Naive thymus-derived CD8-positive, alpha-beta T cell (primary cell): ENCODE data around the gene TBC1D3I. TPM values are rescaled to one million over a fixed set of nuclear protein-coding genes. Genes with fewer than 3 reads are reported as not detected.

Experiments
- polyA plus RNA-seq, 3 donors: library from polyadenylated mRNA; unstranded; fragments of 300-500 nt; fragmentation: Illumina TruSeq; gene quantifications; one replicate each; pipeline ENCODE4 v1.2.3, GENCODE V29; 2021
- total RNA-seq, 8 experiments: library from RNA in 2 of 8; stranded (reverse) in 2 of 8; gene quantifications; one replicate each; pipeline ENCODE4 v1.2.3 and lab custom pipeline; 2021 to 2026

TBC1D3I gene
- total and polyA plus RNA-seq, 5 experiments from 2014 or later = 0.09 to 1.4 (median 0.47) TPM; not detected in 2

Other genes with a start within 250 kb of the TBC1D3I start
- not detected for gene CCL23, start 246.6 kb downstream of the TBC1D3I start, total RNA-seq
- gene CCL23, start 246.6 kb downstream of the TBC1D3I start, polyA plus RNA-seq = not detected
- gene CCL18, start 200.3 kb downstream of the TBC1D3I start, total RNA-seq = not detected
- not detected for gene CCL18, start 200.3 kb downstream of the TBC1D3I start, polyA plus RNA-seq
- 1 to 10 TPM; 1.6 to 2.6 TPM for gene CCL3, start 174.4 kb downstream of the TBC1D3I start, total RNA-seq
- gene CCL3, start 174.4 kb downstream of the TBC1D3I start, polyA plus RNA-seq = 10 to 100 TPM in 1 of 3 donors, not detected in 2; 10.9 TPM
- 1 to 10 TPM; 2.9 to 4.3 TPM for gene CCL4, start 160.7 kb downstream of the TBC1D3I start, total RNA-seq
- gene CCL4, start 160.7 kb downstream of the TBC1D3I start, polyA plus RNA-seq = 100 to 1,000 TPM in 1 of 3 donors, 1 to 10 TPM in 2; 2.9 to 219 (median 3.9) TPM
- gene TBC1D3B, start 87.9 kb downstream of the TBC1D3I start, total RNA-seq = 10 to 100 TPM; 13.4 to 15.3 TPM
- not detected for gene TBC1D3B, start 87.9 kb downstream of the TBC1D3I start, polyA plus RNA-seq
- 1 to 10 TPM in 1 of 2 experiments, under 1 TPM in 1; 0.77 to 3.0 TPM for gene CCL3L1, start 67.8 kb downstream of the TBC1D3I start, total RNA-seq
- 10 to 100 TPM in 1 of 3 donors, not detected in 2; 34.9 TPM for gene CCL3L1, start 67.8 kb downstream of the TBC1D3I start, polyA plus RNA-seq
- gene CCL4L2, start 53.5 kb downstream of the TBC1D3I start, total RNA-seq = 1 to 10 TPM; 1.5 to 2.1 TPM
- 10 to 100 TPM in 1 of 3 donors, under 1 TPM in 1, not detected in 1; 0.59 to 58.5 TPM for gene CCL4L2, start 53.5 kb downstream of the TBC1D3I start, polyA plus RNA-seq
- not detected for gene TBC1D3G, start 59.3 kb upstream of the TBC1D3I start, total RNA-seq
- not detected for gene TBC1D3G, start 59.3 kb upstream of the TBC1D3I start, polyA plus RNA-seq
- not detected for gene TBC1D3H, start 123.9 kb upstream of the TBC1D3I start, total RNA-seq
- not detected for gene TBC1D3H, start 123.9 kb upstream of the TBC1D3I start, polyA plus RNA-seq
- 10 to 100 TPM; 70.0 to 71.6 TPM for gene ZNHIT3, start 222.1 kb upstream of the TBC1D3I start, total RNA-seq
- gene ZNHIT3, start 222.1 kb upstream of the TBC1D3I start, polyA plus RNA-seq = 10 to 100 TPM; 89.1 to 98.8 (median 91.2) TPM